Subcutaneous adipose tissue (tissue), 4 donors: Measurements from ENCODE around the gene MYO1B. TPM values are rescaled to one million over a fixed set of nuclear protein-coding genes. Genes with fewer than 3 reads are reported as not detected.

Experiments used
- CTCF ChIP-seq: fragments of 450-650 bp; IDR thresholded peaks from one replicate; pipeline ENCODE4 v1.5.1; 2016; ENCODE audit warnings: low read depth, mild to moderate bottlenecking, control low read depth, antibody characterized with exemption, moderate library complexity
- total RNA-seq, 4 donors: library from RNA; depleted of rRNA; stranded (reverse); fragments of >200 nt; gene quantifications; one replicate each; pipeline ENCODE4 v1.1.0, GENCODE V29; 2016

MYO1B gene
- total RNA-seq, 4 donors from 2014 or later = 34.3 to 102 (median 59.3) TPM

GRCh38 chr2:191321861-191322662 lies 76.9 kb downstream of the MYO1B start:
- TF ChIP-seq CTCF = no peak

GRCh38 chr2:191322828-191323506 lies 77.8 kb downstream of the MYO1B start:
- TF ChIP-seq CTCF = no peak

GRCh38 chr2:191325651-191326365 lies 80.6 kb downstream of the MYO1B start:
- TF ChIP-seq CTCF = no peak

GRCh38 chr2:191327484-191327883 lies 82.3 kb downstream of the MYO1B start:
- no peak for TF ChIP-seq CTCF

GRCh38 chr2:191328150-191328809 lies 83.1 kb downstream of the MYO1B start:
- TF ChIP-seq CTCF = no peak

GRCh38 chr2:191329841-191330240 lies 84.6 kb downstream of the MYO1B start:
- no peak for TF ChIP-seq CTCF
